D721Med (cell line): ENCODE results near the gene TNFRSF18.

Experiments used
- DNase-seq: peaks from one replicate; pipeline ENCODE4 v3.0.0; 2011; ENCODE audit warnings: low spot score; ENCODE audit not compliant: insufficient read length
- FAIRE-seq: peaks from 2 replicates; lab custom pipeline; 2011; peaks lifted over from hg19 to GRCh38; lab: Jason Lieb, UNC
- TF ChIP-seq, protein P1 (sequence below): IDR thresholded peaks from 2 replicates; pipeline ENCODE4 v1.5.1; 2012; ENCODE audit warnings: mild to moderate bottlenecking, control low read depth; ENCODE audit not compliant: insufficient read depth; ENCODE audit errors: missing control alignments

TNFRSF18 gene

DNA sequence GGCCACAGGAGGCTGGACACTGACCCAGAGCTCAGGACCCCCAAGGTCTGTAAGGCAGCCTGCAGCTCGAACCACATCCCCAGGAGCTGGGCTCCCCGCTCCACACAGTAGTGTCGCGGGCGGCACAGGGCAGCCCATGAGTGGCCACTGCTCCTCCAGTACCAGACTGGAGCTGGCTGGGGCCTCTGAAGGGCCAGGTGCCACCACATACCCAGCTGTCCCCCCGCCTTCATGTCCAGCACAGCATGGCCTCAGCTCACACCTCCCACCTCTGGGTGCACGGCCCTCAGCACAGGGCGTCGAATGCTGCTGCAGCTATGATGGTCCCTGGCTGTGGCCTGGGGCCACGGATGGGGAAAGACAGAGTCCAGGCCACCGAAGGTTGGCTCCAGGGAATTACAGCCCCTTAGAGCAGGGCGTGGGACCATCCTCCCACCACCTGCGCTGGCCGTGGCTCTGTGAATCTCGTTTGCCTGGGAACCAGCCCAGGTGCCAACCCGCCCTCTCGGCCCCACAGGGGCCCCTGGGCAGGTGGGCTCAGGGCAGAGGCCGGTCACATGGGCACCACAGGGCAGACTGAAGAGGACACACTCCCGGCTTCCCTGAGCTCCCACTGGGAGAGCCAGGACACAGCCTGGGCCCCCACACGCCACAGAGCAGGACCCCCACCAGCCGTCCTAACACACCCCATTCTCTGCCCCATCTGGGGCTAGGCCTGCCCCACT, 9.7 kb upstream of the TNFRSF18 start:
- DNase-seq (no peak), FAIRE-seq (no peak)
- TF ChIP-seq, protein P1, sequence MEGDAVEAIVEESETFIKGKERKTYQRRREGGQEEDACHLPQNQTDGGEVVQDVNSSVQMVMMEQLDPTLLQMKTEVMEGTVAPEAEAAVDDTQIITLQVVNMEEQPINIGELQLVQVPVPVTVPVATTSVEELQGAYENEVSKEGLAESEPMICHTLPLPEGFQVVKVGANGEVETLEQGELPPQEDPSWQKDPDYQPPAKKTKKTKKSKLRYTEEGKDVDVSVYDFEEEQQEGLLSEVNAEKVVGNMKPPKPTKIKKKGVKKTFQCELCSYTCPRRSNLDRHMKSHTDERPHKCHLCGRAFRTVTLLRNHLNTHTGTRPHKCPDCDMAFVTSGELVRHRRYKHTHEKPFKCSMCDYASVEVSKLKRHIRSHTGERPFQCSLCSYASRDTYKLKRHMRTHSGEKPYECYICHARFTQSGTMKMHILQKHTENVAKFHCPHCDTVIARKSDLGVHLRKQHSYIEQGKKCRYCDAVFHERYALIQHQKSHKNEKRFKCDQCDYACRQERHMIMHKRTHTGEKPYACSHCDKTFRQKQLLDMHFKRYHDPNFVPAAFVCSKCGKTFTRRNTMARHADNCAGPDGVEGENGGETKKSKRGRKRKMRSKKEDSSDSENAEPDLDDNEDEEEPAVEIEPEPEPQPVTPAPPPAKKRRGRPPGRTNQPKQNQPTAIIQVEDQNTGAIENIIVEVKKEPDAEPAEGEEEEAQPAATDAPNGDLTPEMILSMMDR = no peak

DNA sequence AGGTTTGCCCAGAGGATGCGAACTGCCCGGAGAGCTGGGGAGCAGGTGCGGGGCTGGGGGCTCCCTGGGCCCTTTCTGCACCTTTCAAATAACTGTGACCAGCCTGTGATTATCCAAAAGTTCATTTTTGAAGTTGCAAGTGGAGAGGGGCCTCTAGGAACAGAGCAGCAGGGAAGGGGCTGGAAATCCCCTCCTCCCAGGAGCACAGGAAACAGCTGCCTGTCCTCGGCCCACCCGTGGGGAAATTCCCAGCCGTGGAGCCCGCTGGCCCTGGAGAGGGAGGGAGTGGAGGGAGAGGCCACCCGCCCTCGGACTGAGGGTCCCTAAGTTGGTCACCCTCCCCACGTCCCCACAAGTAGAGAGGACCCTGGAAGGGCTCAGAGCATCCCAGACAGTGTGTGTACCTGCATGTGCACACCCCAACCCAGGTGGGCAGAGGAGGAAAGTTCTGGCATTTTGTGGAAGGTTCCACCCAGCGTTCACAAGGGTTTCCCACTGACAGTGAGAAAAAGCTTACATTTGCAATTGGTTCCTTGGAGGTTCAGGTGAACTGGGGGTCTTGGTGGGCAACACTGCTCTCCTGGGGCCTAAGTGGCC, 8.8 kb upstream of the TNFRSF18 start:
- DNase-seq = no peak
- FAIRE-seq = no peak
- TF ChIP-seq, protein P1 = no peak

DNA sequence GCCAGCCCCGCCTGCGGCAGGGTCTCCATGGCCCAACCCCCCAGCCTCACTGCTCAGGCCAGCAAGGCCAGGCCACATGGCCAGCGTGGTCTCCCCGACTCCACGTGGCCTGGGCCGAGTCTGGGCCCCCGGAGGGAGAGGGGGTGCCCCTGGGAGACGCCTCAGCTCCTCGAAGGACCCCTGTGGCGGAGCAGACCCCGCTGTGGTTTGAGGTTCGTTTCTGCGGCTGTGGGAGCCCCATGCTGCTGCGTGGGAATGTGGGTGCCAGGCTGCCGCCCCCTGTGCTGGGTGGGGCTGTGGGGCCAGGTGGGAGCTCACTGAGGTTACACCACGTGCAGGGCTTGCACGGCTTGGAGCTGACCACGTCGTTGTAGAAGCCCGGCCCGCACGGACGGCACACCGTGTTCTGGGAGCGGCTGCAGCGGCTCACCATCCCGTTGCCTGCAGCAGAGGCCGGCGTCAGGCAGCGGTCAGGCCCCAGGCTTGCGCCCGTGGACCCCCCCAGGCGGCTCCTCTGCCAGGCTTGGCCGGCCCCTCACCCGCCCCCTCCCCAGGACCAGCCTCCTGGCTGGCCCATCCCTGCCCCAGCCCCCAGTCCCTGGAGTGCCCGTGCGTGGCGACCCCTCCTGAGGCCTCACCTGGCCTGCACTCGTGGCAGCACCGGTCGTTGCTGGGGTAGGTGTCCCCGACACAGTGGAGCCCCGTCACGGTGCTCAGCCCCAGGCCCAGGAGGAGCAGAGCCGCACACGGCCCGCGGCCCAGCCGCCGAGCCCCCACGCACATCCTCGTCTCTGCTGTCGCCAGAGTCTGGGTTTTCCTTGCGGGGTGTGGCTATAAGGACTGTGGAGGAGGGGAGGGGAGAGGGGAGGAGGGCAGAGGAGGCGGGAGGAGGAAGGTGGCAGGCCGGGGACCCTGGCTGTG, 7.2 kb upstream of the TNFRSF18 start, which contains the start of gene TNFRSF4:
Gene TNFRSF4, minus strand, starts transcription at position 809 of the 921 bp plus-strand sequence. Its CDS starts 26 bp downstream, at position 783.
- DNase-seq (no peak), FAIRE-seq (no peak)
- TF ChIP-seq, protein P1 = no peak

DNA sequence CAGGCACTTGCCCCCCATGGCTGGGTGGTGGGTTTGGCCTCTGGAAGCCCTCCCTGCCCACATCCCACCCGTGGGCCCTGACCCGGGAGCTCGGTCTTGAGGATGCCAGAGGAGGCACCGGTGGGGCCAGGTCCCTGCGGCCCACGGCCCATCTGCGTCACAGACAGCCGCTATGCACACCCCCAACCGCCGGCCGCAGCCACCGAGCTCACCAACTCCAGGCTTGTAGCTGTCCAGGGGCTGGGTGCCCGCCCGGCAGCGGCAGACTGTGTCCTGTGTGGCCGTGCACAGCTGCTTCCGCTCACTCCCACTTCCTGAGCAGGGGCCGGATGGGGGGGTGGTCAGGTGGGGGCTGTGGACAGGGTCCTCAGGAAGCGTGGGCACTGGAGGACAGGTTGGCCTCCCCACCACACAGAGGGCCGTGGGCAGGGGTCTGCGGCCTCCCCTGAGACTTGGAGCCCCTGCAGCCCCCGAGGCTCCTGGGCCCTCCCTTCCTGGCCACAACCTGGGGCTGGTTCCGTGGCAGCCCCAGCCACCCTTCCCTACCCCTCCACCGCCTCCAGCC, 6.5 kb upstream of the TNFRSF18 start:
- FAIRE-seq (no peak), DNase-seq (no peak)
- TF ChIP-seq, protein P1 = no peak

DNA sequence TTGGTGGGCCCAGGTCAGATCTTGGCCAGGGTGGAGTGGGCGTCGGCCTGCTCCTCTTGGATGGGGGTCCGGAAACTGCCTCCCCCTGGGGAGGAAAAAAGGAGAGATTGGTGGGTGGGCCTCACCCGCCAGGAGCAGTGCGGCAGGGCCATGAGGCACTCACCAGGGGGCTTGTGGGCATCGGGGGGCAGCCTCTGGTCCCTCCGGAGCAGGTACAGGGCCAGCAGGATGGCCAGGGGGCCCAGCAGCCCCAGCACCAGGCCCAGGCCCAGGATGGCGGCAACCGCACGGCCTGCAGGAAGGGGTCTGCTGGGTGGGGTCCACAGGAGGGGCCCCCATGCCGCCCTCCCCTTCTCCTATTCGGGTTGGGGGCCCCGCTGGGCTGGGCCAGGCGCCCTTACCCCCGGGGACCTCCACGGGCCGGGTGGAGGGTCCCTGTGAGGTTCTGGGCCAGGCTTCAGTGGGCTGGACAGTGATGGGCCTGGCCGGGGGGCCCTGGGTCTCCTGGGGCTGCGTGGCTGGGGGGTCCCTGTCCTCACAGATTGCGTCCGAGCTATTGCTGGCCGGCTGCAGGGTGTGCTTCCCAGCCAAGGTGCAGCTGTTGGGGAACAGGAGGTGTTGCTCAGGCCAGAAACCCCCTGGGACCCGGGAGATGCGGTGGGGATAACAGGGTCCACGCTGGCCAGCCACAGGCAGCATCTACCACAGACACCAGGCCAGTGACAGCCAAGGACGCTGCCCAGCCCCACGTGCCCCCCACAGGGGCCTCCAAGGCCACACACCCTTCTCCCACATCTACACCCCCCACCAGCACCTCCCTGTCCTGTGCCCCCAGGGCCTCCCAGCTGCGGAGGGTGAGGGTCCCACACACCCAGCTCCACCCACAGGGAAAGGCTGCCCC, 5.4 kb upstream of the TNFRSF18 start:
- FAIRE-seq (no peak), DNase-seq (no peak)
- TF ChIP-seq, protein P1 = no peak
